CMK (cell line): Measurements from ENCODE around the gene TSR1.

ENCODE experiments used
- DNase-seq: peaks from one replicate; pipeline ENCODE4 v3.0.0-alpha.2; 2010; ENCODE audit warnings: low read depth

Gene TSR1

GRCh38 chr17:2279707-2280106 lies 56.5 kb downstream of the TSR1 start:
- DNase-seq: no peak

- DNase-seq: no peak
Measured at GRCh38 chr17:2277429-2278170, 58.7 kb downstream of the TSR1 start.

- DNase-seq: no peak
Measured at GRCh38 chr17:2275722-2276121, 60.5 kb downstream of the TSR1 start.

- DNase-seq: no peak
Measured at GRCh38 chr17:2274414-2274813, 61.8 kb downstream of the TSR1 start.
